ENCODE data around the gene MYO3B. TPM values are rescaled to one million over a fixed set of nuclear protein-coding genes. Genes with fewer than 3 reads are reported as not detected.
"Not testable (repeated sequence)": the region's sequence is repeated elsewhere in the genome, so short reads cannot be mapped to it uniquely, and the experiment has no call there.

MYO3B gene
- total RNA-seq, 8 experiments from 2014 or later = 0.11 to 5.1 (median 0.98) TPM

DNA sequence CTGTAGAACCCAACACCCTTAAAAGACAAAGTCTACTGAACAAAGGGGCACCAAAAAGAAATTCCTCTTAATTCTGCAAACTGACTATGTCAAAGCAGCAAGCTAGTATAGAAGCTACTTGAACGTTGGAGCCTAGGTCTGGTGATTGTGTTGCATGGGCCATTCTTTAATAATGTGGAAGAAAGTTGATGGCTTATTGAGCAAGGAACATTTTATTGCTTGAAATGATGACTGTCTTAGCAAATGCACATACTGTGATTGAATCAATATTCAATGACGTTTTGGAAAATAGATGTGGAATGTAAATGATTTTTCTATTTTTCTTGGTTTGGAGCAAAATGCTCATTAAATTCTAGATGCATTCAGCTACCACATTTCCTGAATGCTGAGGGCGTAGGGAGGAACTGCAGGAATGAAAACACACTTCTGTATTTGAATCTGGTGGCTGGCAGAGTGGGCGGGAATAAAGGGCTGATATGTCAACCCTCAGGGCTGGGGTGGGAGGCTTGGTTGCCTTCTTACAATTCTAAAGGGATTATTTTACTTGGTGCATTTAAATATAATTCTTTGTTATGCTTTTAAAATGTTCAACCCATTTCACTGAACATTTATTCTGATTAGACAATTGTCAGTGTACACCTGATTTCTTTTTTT, 26.5 kb downstream of the MYO3B start:
- Histone ChIP-seq H3K27ac (no peak overlapping the region), H3K4me3 (no peak overlapping the region), H3K4me1 (replicated peaks in 1 of 2) (peaks cover 19 to 25% of the 10 kb centered on the region in 2 donors)
- in situ Hi-C loops (cut with MboI; ENCODE audit: low pct_unique_long_range_greater_than_20kb in 2 of 9, low sequenced_read_pairs in 9 of 9, unreplicated experiment in 9 of 9) = loop anchor here in 1 of 9 experiments (25.0 kb wide), 1 partner anchor 242 kb away; no protein-coding TSS in a partner anchor
- ATAC-seq (replicated peaks in 6 of 8) = peak in 3 of 8 experiments; percentile 92 to 94 (median 93)
- WGBS, 10 experiments = 0 to 91% (median 71%) methylated on average over 1 to 4 of the region's 4 CpGs

DNA sequence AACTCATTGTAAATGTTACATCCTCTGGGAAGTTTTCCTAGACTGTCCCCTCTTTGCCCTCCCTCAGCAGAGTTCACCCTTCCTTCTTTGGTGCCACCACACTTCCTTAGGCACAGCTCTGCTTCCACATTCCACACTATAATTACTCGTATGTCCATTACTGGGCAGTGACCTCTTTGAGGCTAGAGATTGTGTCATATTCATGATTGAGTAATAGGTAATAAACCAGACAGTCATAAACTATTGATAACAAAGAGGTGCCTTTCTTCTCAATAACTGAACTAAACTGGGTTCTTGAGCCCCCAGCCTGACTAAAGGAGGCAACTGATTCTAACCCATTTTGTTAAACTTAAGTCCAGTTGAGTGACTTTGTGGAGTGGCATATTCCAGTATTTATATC, 28.3 kb downstream of the MYO3B start:
- Histone ChIP-seq H3K4me1 (replicated peaks in 1 of 2) (peaks cover 14 to 20% of the 10 kb centered on the region in 2 donors), H3K4me3 (no peak overlapping the region), H3K27ac (no peak overlapping the region)
- in situ Hi-C loops (cut with MboI; ENCODE audit: low pct_unique_long_range_greater_than_20kb in 2 of 9, low sequenced_read_pairs in 9 of 9, unreplicated experiment in 9 of 9) = loop anchor here in 1 of 9 experiments (25.0 kb wide), 1 partner anchor 244 kb away; no protein-coding TSS in a partner anchor
- WGBS, 10 experiments = 60 to 100% (median 95%) methylated on average over 1 of the region's 1 CpG; no CpG with 5 or more reads in 6 of the 10 experiments
- no peak for ATAC-seq (replicated peaks in 6 of 8)

DNA sequence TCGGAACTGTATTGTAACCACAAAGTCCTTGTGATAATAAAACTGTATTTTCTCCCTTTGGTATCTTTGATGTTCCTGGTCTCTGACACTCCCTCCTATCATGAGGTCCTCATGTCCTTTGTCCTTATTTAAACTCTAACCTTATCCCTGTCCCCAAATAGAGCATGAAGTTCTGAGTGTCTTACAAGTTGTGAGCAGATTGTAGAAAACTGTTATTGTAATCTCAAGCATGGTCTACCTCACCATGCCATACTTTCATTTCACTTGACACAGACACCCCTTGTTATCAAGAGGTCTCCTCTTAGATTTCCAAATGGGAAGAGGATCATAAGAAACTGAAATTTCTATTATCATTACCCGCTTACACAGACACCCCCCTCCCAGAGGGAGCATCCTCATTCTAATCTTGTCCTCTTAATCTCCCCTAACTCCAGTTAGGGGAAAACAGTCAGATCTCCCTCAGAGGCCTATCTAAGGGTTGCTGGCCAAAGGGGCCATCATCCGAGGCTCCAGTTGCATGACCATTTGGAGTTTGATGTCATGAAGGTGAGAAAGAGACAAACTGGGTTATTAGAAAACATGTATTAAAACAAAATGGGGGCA, 29.0 kb downstream of the MYO3B start:
- no peak for ATAC-seq (replicated peaks in 6 of 8)
- no peak overlapping the region for H3K27ac ChIP-seq
- H3K4me3 ChIP-seq = no peak overlapping the region
- H3K4me1 ChIP-seq (replicated peaks in 1 of 2) = peaks cover 8 to 13% of the 10 kb centered on the region in 2 donors
- 73 to 100% (median 96%) methylated on average over 1 to 3 of the region's 3 CpGs; no CpG with 5 or more reads in 2 of the 10 experiments for WGBS, 10 experiments
- in situ Hi-C loops (cut with MboI; ENCODE audit: low pct_unique_long_range_greater_than_20kb in 2 of 9, low sequenced_read_pairs in 9 of 9, unreplicated experiment in 9 of 9) = loop anchor here in 1 of 9 experiments (25.0 kb wide), 1 partner anchor 245 kb away; no protein-coding TSS in a partner anchor

DNA sequence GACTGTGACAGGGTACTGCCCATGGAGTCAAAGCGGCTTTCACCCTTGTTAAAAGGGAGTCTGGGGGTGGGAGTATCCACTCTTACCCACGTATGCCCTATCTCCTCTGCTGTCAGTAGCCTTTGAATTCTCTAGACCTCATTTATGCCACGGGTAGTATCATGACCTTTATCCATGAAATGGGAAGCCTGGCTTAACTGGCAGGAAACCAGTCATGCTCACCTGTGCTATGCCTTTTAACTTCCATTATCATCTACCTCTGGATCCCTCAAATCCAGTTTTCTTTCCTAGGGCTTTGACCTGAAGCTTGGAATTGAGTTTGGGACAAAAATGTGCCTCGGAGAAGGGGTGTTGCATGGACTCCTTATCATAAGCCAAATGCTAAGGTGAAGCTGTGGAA, 30.0 kb downstream of the MYO3B start:
- in situ Hi-C loops (cut with MboI; ENCODE audit: low pct_unique_long_range_greater_than_20kb in 2 of 9, low sequenced_read_pairs in 9 of 9, unreplicated experiment in 9 of 9) = loop anchor here in 1 of 9 experiments (25.0 kb wide), 1 partner anchor 246 kb away; no protein-coding TSS in a partner anchor
- H3K27ac ChIP-seq = no peak overlapping the region
- ATAC-seq (replicated peaks in 6 of 8) = no peak

DNA sequence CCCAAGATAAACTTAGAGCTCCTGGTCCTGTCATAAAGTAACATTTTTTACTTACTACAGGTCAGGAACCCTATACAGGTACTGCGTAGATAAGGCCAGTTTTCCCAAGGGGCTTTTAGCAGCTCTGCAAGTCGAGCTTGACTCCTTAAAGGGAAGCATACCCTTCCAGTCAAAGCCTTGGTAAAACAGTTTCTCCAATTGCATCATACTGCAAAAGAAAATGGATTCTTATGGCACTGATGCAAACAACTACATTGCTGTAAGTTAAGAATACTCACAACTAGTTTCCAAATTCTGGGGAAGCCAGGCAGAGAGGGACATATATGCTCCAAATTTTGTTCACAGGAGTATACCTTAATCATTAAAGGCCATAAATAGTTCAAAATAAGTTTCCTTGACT, 31.0 kb downstream of the MYO3B start:
- H3K4me3 ChIP-seq = no peak overlapping the region
- WGBS, 10 experiments = 50 to 100% (median 83%) methylated on average over 1 to 2 of the region's 2 CpGs; no CpG with 5 or more reads in 1 of the 10 experiments
- ATAC-seq (replicated peaks in 6 of 8) = no peak
- in situ Hi-C loops (cut with MboI; ENCODE audit: low pct_unique_long_range_greater_than_20kb in 2 of 9, low sequenced_read_pairs in 9 of 9, unreplicated experiment in 9 of 9) = loop anchor here in 1 of 9 experiments (25.0 kb wide), 1 partner anchor 247 kb away; no protein-coding TSS in a partner anchor
- no peak overlapping the region for H3K27ac ChIP-seq
- peaks cover 10 to 21% of the 10 kb centered on the region in 2 donors for H3K4me1 ChIP-seq (replicated peaks in 1 of 2)

More for the DNA sequence above, 30.0 kb downstream of the MYO3B start:
- WGBS, 10 experiments = 20 to 87% (median 69%) methylated on average over 1 to 4 of the region's 4 CpGs; no CpG with 5 or more reads in 4 of the 10 experiments
- H3K4me3 ChIP-seq = no peak overlapping the region
- peaks cover 5 to 10% of the 10 kb centered on the region in 2 donors for H3K4me1 ChIP-seq (replicated peaks in 1 of 2)

DNA sequence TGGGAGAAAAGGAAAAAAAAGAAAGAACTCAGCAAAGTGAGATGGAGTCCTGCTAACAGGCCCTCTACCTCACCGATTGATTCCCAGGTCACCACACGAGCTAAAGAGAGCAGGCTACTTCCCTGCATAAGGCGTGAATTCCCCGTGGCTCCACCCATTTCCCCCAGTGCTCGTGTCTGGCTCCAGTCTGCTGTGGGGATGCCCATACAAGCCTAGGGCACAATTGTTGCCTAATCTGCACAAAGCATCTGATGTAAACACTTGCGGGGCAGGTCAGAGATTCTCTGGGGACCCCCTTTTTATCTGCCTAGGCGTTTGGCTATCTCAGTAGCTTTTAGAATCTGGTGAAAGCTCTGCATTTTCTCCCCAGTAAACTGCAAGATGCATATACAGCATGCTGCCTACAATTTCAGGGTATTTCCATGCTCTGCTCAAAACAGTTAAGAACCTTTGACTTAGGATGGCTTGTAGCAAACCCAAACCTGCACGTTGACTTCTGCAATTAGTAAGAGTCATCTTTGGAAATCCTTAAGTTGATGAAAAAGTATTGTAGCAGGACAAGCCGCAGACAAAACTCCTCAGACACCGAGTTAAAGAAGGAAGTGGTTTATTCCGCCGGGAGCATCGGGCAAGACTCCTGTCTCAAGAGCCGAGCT, 34.8 kb downstream of the MYO3B start:
- in situ Hi-C loops (cut with MboI; ENCODE audit: low pct_unique_long_range_greater_than_20kb in 2 of 9, low sequenced_read_pairs in 9 of 9, unreplicated experiment in 9 of 9) = loop anchor here in 1 of 9 experiments (25.0 kb wide), 1 partner anchor 250 kb away; no protein-coding TSS in a partner anchor
- peak in 2 of 8 experiments; percentile 84 to 86 for ATAC-seq (replicated peaks in 6 of 8)
- Histone ChIP-seq H3K27ac (no peak overlapping the region), H3K4me3 (no peak overlapping the region), H3K4me1 (replicated peaks in 1 of 2) (peaks cover 29 to 51% of the 10 kb centered on the region in 2 donors)
- 11 to 83% (median 37%) methylated on average over 2 to 11 of the region's 14 CpGs for WGBS, 10 experiments

DNA sequence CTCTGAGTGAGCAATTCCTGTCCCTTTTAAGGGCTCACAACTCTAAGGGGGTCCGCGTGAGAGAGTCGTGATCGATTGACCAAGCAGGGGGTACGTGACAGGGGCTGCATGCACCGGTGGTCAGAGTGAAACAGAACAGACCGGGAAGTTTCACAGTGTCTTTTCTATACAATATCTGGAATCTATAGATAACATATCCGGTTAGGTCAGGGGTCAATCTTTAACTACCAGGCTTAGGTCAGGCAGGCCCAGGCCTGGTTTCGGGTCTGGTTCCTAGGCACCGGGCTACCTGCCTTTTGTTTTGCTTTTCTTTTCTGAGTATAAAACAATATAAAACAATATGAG, 35.3 kb downstream of the MYO3B start:
- 10 to 71% (median 32%) methylated on average over 1 to 10 of the region's 10 CpGs; no CpG with 5 or more reads in 2 of the 10 experiments for WGBS, 10 experiments
- not testable (repeated sequence) for H3K27ac ChIP-seq; ATAC-seq (replicated peaks in 6 of 8); H3K4me3 ChIP-seq
- in situ Hi-C loops (cut with MboI; ENCODE audit: low pct_unique_long_range_greater_than_20kb in 2 of 9, low sequenced_read_pairs in 9 of 9, unreplicated experiment in 9 of 9) = loop anchor here in 1 of 9 experiments (25.0 kb wide), 1 partner anchor 251 kb away; no protein-coding TSS in a partner anchor
- peaks cover 29 to 56% of the 10 kb centered on the region in 2 donors for H3K4me1 ChIP-seq (replicated peaks in 1 of 2)

DNA sequence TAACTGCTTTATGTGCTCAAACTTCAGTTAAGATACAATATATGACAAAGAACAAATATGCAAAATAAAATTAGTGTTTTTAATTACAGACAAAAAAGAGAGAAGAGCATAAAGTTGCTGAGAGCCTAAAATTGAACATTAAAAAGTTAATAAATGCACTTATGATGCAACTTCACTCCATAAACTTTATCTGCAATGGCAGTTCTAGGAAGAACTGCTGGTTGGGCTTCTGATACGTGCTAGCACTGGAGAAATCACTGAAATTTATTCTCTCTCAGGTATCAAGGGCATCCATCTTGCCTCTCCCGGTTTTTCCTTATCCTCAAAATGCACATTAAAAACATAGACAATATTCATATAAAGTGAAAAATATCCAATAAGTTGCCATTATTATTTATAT, 35.7 kb downstream of the MYO3B start:
- H3K27ac ChIP-seq = no peak overlapping the region
- 41 to 100% (median 73%) methylated on average over 1 to 2 of the region's 2 CpGs for WGBS, 10 experiments
- ATAC-seq (replicated peaks in 6 of 8) = no peak
- in situ Hi-C loops (cut with MboI; ENCODE audit: low pct_unique_long_range_greater_than_20kb in 2 of 9, low sequenced_read_pairs in 9 of 9, unreplicated experiment in 9 of 9) = loop anchor here in 1 of 9 experiments (25.0 kb wide), 1 partner anchor 251 kb away; no protein-coding TSS in a partner anchor
- no peak overlapping the region for H3K4me3 ChIP-seq
- H3K4me1 ChIP-seq (replicated peaks in 1 of 2) = peaks cover 29 to 56% of the 10 kb centered on the region in 2 donors

DNA sequence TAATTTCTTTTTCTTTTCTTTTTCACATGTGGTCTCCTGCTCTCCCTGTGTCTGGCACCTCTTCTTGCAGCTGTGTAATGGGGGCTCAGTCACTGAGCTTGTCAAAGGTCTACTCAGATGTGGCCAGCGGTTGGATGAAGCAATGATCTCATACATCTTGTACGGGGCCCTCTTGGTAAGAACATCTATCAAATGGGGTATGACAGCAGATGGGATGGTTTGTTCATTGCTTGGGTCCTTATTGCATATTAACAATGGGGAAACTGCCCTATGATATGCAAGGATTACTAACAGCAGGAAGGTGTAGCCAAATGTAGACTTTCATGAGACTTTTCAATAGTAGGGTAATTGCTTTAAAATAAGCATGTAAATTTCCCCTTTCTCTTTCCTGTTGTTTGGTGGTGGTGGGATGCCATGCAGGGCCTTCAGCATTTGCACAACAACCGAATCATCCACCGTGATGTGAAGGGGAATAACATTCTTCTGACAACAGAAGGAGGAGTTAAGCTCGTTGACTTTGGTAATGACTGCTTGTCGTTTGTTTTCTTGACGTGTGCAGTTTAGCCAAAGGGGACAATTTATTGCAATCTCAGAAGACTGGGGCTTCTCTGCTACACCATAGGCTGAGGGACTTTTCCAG, 36.5 kb downstream of the MYO3B start:
- Histone ChIP-seq H3K27ac (peak overlapping the region in 1 of 2 donors; percentile 4), H3K4me1 (replicated peaks in 1 of 2) (peaks cover 29 to 56% of the 10 kb centered on the region in 2 donors), H3K4me3 (no peak overlapping the region)
- peak; percentile 30 to 92 (median 77) for ATAC-seq (replicated peaks in 6 of 8)
- 0 to 55% (median 11%) methylated on average over 2 to 7 of the region's 7 CpGs for WGBS, 10 experiments
- in situ Hi-C loops (cut with MboI; ENCODE audit: low pct_unique_long_range_greater_than_20kb in 2 of 9, low sequenced_read_pairs in 9 of 9, unreplicated experiment in 9 of 9) = loop anchor here in 1 of 9 experiments (25.0 kb wide), 1 partner anchor 252 kb away; no protein-coding TSS in a partner anchor

DNA sequence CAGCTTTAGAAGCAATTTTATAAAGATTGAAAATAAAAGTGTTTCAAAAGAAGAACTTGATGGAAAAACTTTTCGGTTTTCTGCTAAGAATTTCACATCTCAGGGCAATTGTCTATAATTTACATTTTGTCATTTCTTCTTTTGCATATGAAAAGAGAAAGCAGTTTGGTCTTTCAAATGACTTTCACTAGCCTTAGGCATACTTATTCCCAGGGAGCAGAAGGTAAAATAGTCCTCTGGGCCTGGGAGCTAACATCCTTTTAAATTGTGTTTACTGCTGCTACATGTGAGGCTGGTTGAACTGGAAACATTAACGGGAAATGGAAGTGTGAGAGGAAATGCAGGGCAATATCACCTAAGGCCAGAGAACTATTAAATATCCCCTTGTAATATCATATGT, 37.1 kb downstream of the MYO3B start:
- peak in 6 of 8 experiments; percentile 15 to 53 (median 32) for ATAC-seq (replicated peaks in 6 of 8)
- 0 to 81% (median 25%) methylated on average over 1 to 2 of the region's 2 CpGs; no CpG with 5 or more reads in 1 of the 10 experiments for WGBS, 10 experiments
- no peak overlapping the region for H3K4me3 ChIP-seq
- H3K4me1 ChIP-seq (replicated peaks in 1 of 2) = peaks cover 29 to 56% of the 10 kb centered on the region in 2 donors
- in situ Hi-C loops (cut with MboI; ENCODE audit: low pct_unique_long_range_greater_than_20kb in 2 of 9, low sequenced_read_pairs in 9 of 9, unreplicated experiment in 9 of 9) = loop anchor here in 1 of 9 experiments (25.0 kb wide), 1 partner anchor 253 kb away; no protein-coding TSS in a partner anchor
- H3K27ac ChIP-seq = peak overlapping the region; percentile 4 to 5

DNA sequence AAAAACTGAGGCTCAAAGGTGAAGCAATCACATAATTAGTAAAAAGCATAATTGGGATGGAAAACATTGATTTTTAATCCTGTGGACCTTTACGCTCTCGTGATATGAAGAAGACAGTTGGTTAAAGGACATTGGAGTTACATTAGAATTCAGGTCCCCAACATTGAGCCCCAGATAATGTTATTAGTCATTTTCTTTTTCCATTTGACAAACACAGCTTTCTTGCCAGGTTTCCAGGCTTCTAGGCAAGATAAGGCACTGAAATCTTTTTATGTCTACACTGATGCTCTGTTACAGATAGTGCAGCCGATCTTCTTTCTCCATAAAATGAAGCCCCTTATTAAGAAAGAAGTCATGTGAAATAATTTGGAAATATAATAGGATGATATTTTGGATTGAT, 38.5 kb downstream of the MYO3B start:
- no peak overlapping the region for H3K27ac ChIP-seq

DNA sequence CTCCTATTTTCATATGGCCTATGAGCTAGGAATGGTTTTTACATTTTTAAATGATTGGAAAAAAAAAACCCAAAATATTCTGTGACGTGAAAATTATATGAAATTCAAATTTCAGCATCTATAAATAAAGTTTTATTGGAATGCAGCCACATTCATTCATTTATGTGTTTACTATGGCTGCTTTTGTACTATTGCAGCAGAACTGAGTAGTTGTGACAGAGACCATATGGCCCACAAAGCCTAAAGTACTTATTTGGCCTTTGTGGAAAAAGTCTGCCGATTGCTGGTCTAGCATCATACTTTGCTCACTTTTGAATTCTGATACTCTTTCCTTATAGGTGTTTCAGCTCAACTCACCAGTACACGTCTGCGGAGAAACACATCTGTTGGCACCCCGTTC, 39.0 kb downstream of the MYO3B start:
- H3K4me1 ChIP-seq (replicated peaks in 1 of 2) = peaks cover 30 to 56% of the 10 kb centered on the region in 2 donors
- in situ Hi-C loops (cut with MboI; ENCODE audit: low pct_unique_long_range_greater_than_20kb in 2 of 9, low sequenced_read_pairs in 9 of 9, unreplicated experiment in 9 of 9) = loop anchor here in 1 of 9 experiments (25.0 kb wide), 1 partner anchor 255 kb away; no protein-coding TSS in a partner anchor
- no peak overlapping the region for H3K4me3 ChIP-seq
- ATAC-seq (replicated peaks in 6 of 8) = no peak
- WGBS, 10 experiments = 9 to 100% (median 84%) methylated on average over 1 to 5 of the region's 5 CpGs
- H3K27ac ChIP-seq = no peak overlapping the region

More for the DNA sequence above, 38.5 kb downstream of the MYO3B start:
- ATAC-seq (replicated peaks in 6 of 8) = no peak
- in situ Hi-C loops (cut with MboI; ENCODE audit: low pct_unique_long_range_greater_than_20kb in 2 of 9, low sequenced_read_pairs in 9 of 9, unreplicated experiment in 9 of 9) = loop anchor here in 1 of 9 experiments (25.0 kb wide), 1 partner anchor 254 kb away; no protein-coding TSS in a partner anchor
- 89 to 100% (median 94%) methylated on average over 2 to 3 of the region's 3 CpGs; no CpG with 5 or more reads in 3 of the 10 experiments for WGBS, 10 experiments
- H3K4me1 ChIP-seq (replicated peaks in 1 of 2) = peaks cover 29 to 56% of the 10 kb centered on the region in 2 donors
- no peak overlapping the region for H3K4me3 ChIP-seq

Measured in motor neuron (in vitro differentiated cells).